H1 (cell line): Measurements from ENCODE around the gene ZNF726. TPM values are rescaled to one million over a fixed set of nuclear protein-coding genes. Genes with fewer than 3 reads are reported as not detected.
"Not testable (repeated sequence)": the region's sequence is repeated elsewhere in the genome, so short reads cannot be mapped to it uniquely, and the experiment has no call there.

Experiments
- CTCF ChIA-PET: fragments of 300-600 bp; sonication (Branson Sonifier 250); formaldehyde crosslinking; loops from one replicate; lab custom pipeline; 2021; ENCODE audit not compliant: partially characterized antibody; lab: Charles Lee
- POLR2A ChIA-PET: fragments of 300-600 bp; sonication (Branson Sonifier 250); formaldehyde crosslinking; loops from one replicate; lab custom pipeline; 2021; ENCODE audit warnings: inconsistent platforms; ENCODE audit not compliant: partially characterized antibody; lab: Charles Lee
- DNase-seq, 2 experiments: peaks; one replicate each; pipeline versions ENCODE4 v3.0.0 to v3.0.0-alpha.2; 2010 to 2022; ENCODE audit warnings: low spot score in 2 of 2, low read depth in 1 of 2, mixed read lengths in 1 of 2
- FAIRE-seq: peaks from 2 replicates; lab custom pipeline; 2011; peaks lifted over from hg19 to GRCh38; lab: Jason Lieb, UNC
- H2AFZ ChIP-seq: 2 replicates; pipeline ENCODE4 v1.8.1; 2012; ENCODE audit warnings: low read length, inconsistent platforms
- H2AK5ac ChIP-seq: 2 replicates; pipeline ENCODE4 v1.6.1; 2013; ENCODE audit warnings: low read depth, low read length
- H2BK120ac ChIP-seq: replicated peaks from 2 replicates; pipeline ENCODE3; 2013; ENCODE audit warnings: low read depth, low read length, inconsistent platforms
- H2BK12ac ChIP-seq: 2 replicates; pipeline ENCODE4 v1.6.1; 2013; ENCODE audit warnings: low read depth, low read length
- H2BK15ac ChIP-seq: 2 replicates; pipeline ENCODE4 v1.6.1; 2013; ENCODE audit warnings: low read length
- H2BK20ac ChIP-seq: 2 replicates; pipeline ENCODE4 v1.6.1; 2013; ENCODE audit warnings: low read length
- H2BK5ac ChIP-seq: 2 replicates; pipeline ENCODE4 v1.6.1; 2013; ENCODE audit warnings: low read depth, low read length
- H3K14ac ChIP-seq: 2 replicates; pipeline ENCODE4 v1.6.1; 2013; ENCODE audit warnings: inconsistent platforms; ENCODE audit not compliant: insufficient read length
- H3K18ac ChIP-seq: 2 replicates; pipeline ENCODE4 v1.6.1; 2013; ENCODE audit warnings: low read length; ENCODE audit errors: extremely low read depth
- H3K23ac ChIP-seq: 2 replicates; pipeline ENCODE4 v1.6.1; 2013; ENCODE audit warnings: inconsistent platforms; ENCODE audit not compliant: insufficient read length
- H3K23me2 ChIP-seq: 2 replicates; pipeline ENCODE4 v1.6.1; 2013; ENCODE audit warnings: low read depth, low read length
- H3K27ac ChIP-seq: 2 replicates; pipeline ENCODE4 v1.6.1; 2011; ENCODE audit warnings: low read depth, low read length, inconsistent platforms
- H3K27me3 ChIP-seq, 4 experiments: replicated peaks in 1 of 4; 1 replicate in 1 of 4; 2 replicates in 3 of 4; pipeline versions ENCODE4 v1.6.1 to v1.8.1; 2011 to 2013; ENCODE audit warnings: low read length in 3 of 4, mild to moderate bottlenecking in 3 of 4, inconsistent platforms in 2 of 4, mixed read lengths in 2 of 4, moderate library complexity in 1 of 4; ENCODE audit not compliant: control insufficient read depth in 3 of 4, insufficient read depth in 3 of 4; ENCODE audit errors: extremely low read depth in 1 of 4
- H3K36me3 ChIP-seq, 4 experiments: 2 replicates each; pipeline versions ENCODE4 v1.6.1 to v1.8.1; 2011 to 2013; ENCODE audit warnings: mild to moderate bottlenecking in 4 of 4, low read length in 3 of 4, moderate library complexity in 2 of 4, control low read depth in 1 of 4, inconsistent platforms in 1 of 4; ENCODE audit not compliant: insufficient read depth in 4 of 4, control insufficient read depth in 2 of 4
- H3K4ac ChIP-seq: replicated peaks from 2 replicates; pipeline ENCODE3; 2013; ENCODE audit warnings: low read length, low read depth, mixed read lengths, inconsistent platforms; ENCODE audit not compliant: insufficient read length
- H3K4me1 ChIP-seq, 4 experiments: replicated peaks in 1 of 4; 1 replicate in 1 of 4; 2 replicates in 3 of 4; pipeline versions ENCODE4 v1.6.1 to v1.8.1; 2011 to 2013; ENCODE audit warnings: low read length in 3 of 4, inconsistent platforms in 2 of 4, mixed read lengths in 1 of 4; ENCODE audit not compliant: insufficient read depth in 4 of 4, control insufficient read depth in 3 of 4
- H3K4me2 ChIP-seq, 2 experiments: 2 replicates each; pipeline versions ENCODE4 v1.6.1 to v1.8.1; 2011 to 2013; ENCODE audit warnings: low read depth in 2 of 2, low read length in 2 of 2, control low read depth in 1 of 2, inconsistent platforms in 1 of 2, mild to moderate bottlenecking in 1 of 2; ENCODE audit not compliant: insufficient read depth in 1 of 2
- H3K4me3 ChIP-seq, 4 experiments: fragments of 200-600, 300-600 bp in 1 of 4; sonication (generic), shearing (Covaris generic), sonication (Bioruptor Twin) in 1 of 4; 2 replicates each; pipeline versions ENCODE4 v1.5.1 to v1.8.1; 2011 to 2016; ENCODE audit warnings: low read length in 4 of 4, low read depth in 3 of 4, control low read depth in 2 of 4, inconsistent platforms in 2 of 4, mild to moderate bottlenecking in 2 of 4, mixed read lengths in 1 of 4, moderate library complexity in 1 of 4; ENCODE audit not compliant: insufficient read depth in 2 of 4; ENCODE audit errors: extremely low read depth in 1 of 4
- H3K56ac ChIP-seq: replicated peaks from 2 replicates; pipeline ENCODE3; 2013; ENCODE audit warnings: low read depth, mild to moderate bottlenecking, mixed read lengths, low read length, inconsistent platforms; ENCODE audit not compliant: insufficient read length
- H3K79me1 ChIP-seq: 2 replicates; pipeline ENCODE4 v1.6.1; 2013; ENCODE audit warnings: low read depth, low read length, control low read depth
- H3K79me2 ChIP-seq, 2 experiments: 2 replicates each; pipeline versions ENCODE4 v1.6.1 to v1.8.1; 2012 to 2013; ENCODE audit warnings: low read length in 2 of 2, mild to moderate bottlenecking in 2 of 2, inconsistent platforms in 1 of 2; ENCODE audit not compliant: insufficient read depth in 2 of 2, control insufficient read depth in 1 of 2
- H3K9ac ChIP-seq, 4 experiments: replicated peaks in 1 of 4; 1 replicate in 1 of 4; 2 replicates in 3 of 4; pipeline versions ENCODE4 v1.6.1 to v1.8.1; 2011 to 2013; ENCODE audit warnings: low read depth in 3 of 4, low read length in 3 of 4, control low read depth in 2 of 4, mild to moderate bottlenecking in 2 of 4, moderate library complexity in 2 of 4, inconsistent platforms in 1 of 4; ENCODE audit errors: extremely low read depth in 1 of 4
- H3K9me3 ChIP-seq, 2 experiments: 2 replicates each; pipeline versions ENCODE4 v1.6.1 to v1.8.1; 2012 to 2013; ENCODE audit warnings: mild to moderate bottlenecking in 2 of 2, moderate library complexity in 2 of 2, control low read depth in 1 of 2, inconsistent platforms in 1 of 2, low read depth in 1 of 2, low read length in 1 of 2, mixed read lengths in 1 of 2; ENCODE audit not compliant: insufficient read depth in 2 of 2
- H4K20me1 ChIP-seq, 2 experiments: replicated peaks in 1 of 2; 2 replicates each; pipeline versions ENCODE3 to v1.8.1; 2011 to 2013; ENCODE audit warnings: inconsistent platforms in 2 of 2, low read length in 2 of 2, mild to moderate bottlenecking in 1 of 2; ENCODE audit not compliant: insufficient read depth in 2 of 2, control insufficient read depth in 1 of 2
- H4K5ac ChIP-seq: 2 replicates; pipeline ENCODE4 v1.6.1; 2013; ENCODE audit warnings: low read length, low read depth, mixed read lengths, inconsistent platforms; ENCODE audit not compliant: insufficient read length
- H4K8ac ChIP-seq: 2 replicates; pipeline ENCODE4 v1.8.0; 2013; ENCODE audit warnings: mild to moderate bottlenecking, moderate library complexity, low read length, inconsistent platforms; ENCODE audit not compliant: insufficient read depth; ENCODE audit errors: extremely low read depth
- H4K91ac ChIP-seq: replicated peaks from 2 replicates; pipeline ENCODE3; 2013; ENCODE audit warnings: low read length, mixed read lengths, inconsistent platforms; ENCODE audit not compliant: insufficient read length
- TBP ChIP-seq: IDR thresholded peaks from 2 replicates; pipeline ENCODE4 v1.6.1; 2011; ENCODE audit warnings: low read depth, low read length, improper control_type of control experiment
- ZNF274 ChIP-seq: IDR thresholded peaks from 2 replicates; pipeline ENCODE4 v1.7.0; 2012; ENCODE audit warnings: low read length, borderline replicate concordance; ENCODE audit errors: extremely low read depth
- WGBS, 2 experiments: shearing (Covaris generic) in 1 of 2; methylation state at CpG; one replicate each; pipeline versions ENCODE4 v1.1.6 to v1.1.7; 2013 to 2015; ENCODE audit warnings: low lambda C conversion rate in 2 of 2, mixed read lengths in 2 of 2, inconsistent platforms in 1 of 2, low coverage in 1 of 2, missing lambda C conversion rate in 1 of 2; ENCODE audit not compliant: insufficient replicate concordance in 2 of 2, insufficient coverage in 1 of 2, insufficient read length in 1 of 2; ENCODE audit errors: extremely low coverage in 1 of 2, missing lambda C conversion rate in 1 of 2; 5-methylcytosine and 5-hydroxymethylcytosine counted together
- polyA plus RNA-seq, 7 experiments: library from polyadenylated mRNA; depleted of rRNA in 3 of 7; stranded (reverse) in 5 of 7; unstranded in 2 of 7; fragments of >200 nt in 5 of 7; fragments of 200-250 nt in 2 of 7; gene quantifications; 1 replicate in 5 of 7; 2 replicates in 1 of 7; 4 replicates in 1 of 7; pipeline versions ENCODE4 v1.2.1 to v1.2.3, GENCODE V29; 2011 to 2013; ENCODE audit warnings: missing spikeins in 2 of 7, mixed read lengths in 2 of 7
- total RNA-seq: library from RNA; stranded (reverse); fragmentation: NEBNext Ultra II Directional; extraction: Animal tissue kit (Norgen Biotek cat#: 25700); gene quantifications from 2 replicates; pipeline ENCODE4 v1.2.1, GENCODE V29; 2021

The ZNF726 gene
- total and polyA plus RNA-seq, 2 of the 8 experiments (the other 6 are each of a cell fraction or from before 2014, with no cell fraction given): not detected

GRCh38 chr19:23932878-23933277 lies 18.2 kb downstream of the ZNF726 start:
- Histone ChIP-seq H3K9ac (no peak overlapping the region), H3K79me2 (no peaks in the 10 kb centered on the region), H3K14ac (no peak overlapping the region), H3K36me3 (no peaks in the 10 kb centered on the region), H4K8ac (no peak overlapping the region), H3K4me1 (no peaks in the 10 kb centered on the region), H2AFZ (no peak overlapping the region), H3K4me2 (no peak overlapping the region), H3K79me1 (no peaks in the 10 kb centered on the region), H3K4me3 (no peak overlapping the region), H2AK5ac (no peak overlapping the region), H3K23ac (no peak overlapping the region), H2BK5ac (no peak overlapping the region), H3K9me3 (peaks cover 40 to 46% of the 10 kb centered on the region in 2 experiments), H4K5ac (no peak overlapping the region), H3K27me3 (no peaks in the 10 kb centered on the region), H2BK15ac (no peak overlapping the region), H2BK120ac (no peak overlapping the region), H4K91ac (no peak overlapping the region), H3K18ac (no peak overlapping the region), H3K56ac (no peak overlapping the region), H3K4ac (no peak overlapping the region), H3K27ac (no peak overlapping the region), H2BK12ac (no peak overlapping the region), H3K23me2 (no peaks in the 10 kb centered on the region), H2BK20ac (no peak overlapping the region), H4K20me1 (no peaks in the 10 kb centered on the region)
- CTCF ChIA-PET: no interaction called here
- DNase-seq (no peak), FAIRE-seq (no peak)
- TF ChIP-seq ZNF274 (peak; percentile 39; the same call in 1 of the 2 replicates), TBP (no peak)
- WGBS, 2 experiments: 35% methylated on average over 1 of the region's 1 CpG; no CpG with 5 or more reads in 1 of the 2 experiments
- POLR2A ChIA-PET: no interaction called here

GRCh38 chr19:23937031-23937430 lies 22.3 kb downstream of the ZNF726 start:
- H4K8ac ChIP-seq, H2BK5ac ChIP-seq, H2AK5ac ChIP-seq, H2BK15ac ChIP-seq, CTCF ChIA-PET, H3K4ac ChIP-seq, H3K18ac ChIP-seq, H3K79me2 ChIP-seq, DNase-seq, H3K4me2 ChIP-seq, H3K79me1 ChIP-seq, H3K9ac ChIP-seq, H3K36me3 ChIP-seq, H3K27ac ChIP-seq, H2BK20ac ChIP-seq, H4K5ac ChIP-seq, H3K4me1 ChIP-seq, H3K14ac ChIP-seq, H2AFZ ChIP-seq, H2BK12ac ChIP-seq, H4K91ac ChIP-seq, H3K56ac ChIP-seq, H3K23me2 ChIP-seq, H3K27me3 ChIP-seq, H3K4me3 ChIP-seq, H3K23ac ChIP-seq, FAIRE-seq, POLR2A ChIA-PET, H4K20me1 ChIP-seq, H2BK120ac ChIP-seq: not testable (repeated sequence)
- H3K9me3 ChIP-seq: peaks cover 34 to 40% of the 10 kb centered on the region in 2 experiments
- WGBS, 2 experiments: no CpG with 5 or more reads among the region's 29 CpGs
